Renal cortex interstitium (tissue), 11 donors: ENCODE data around the gene SLC39A9. TPM values are rescaled to one million over a fixed set of nuclear protein-coding genes. Genes with fewer than 3 reads are reported as not detected.
"Not testable (repeated sequence)": the region's sequence is repeated elsewhere in the genome, so short reads cannot be mapped to it uniquely, and the experiment has no call there.

Source experiments
- DNase-seq, 11 donors: peaks; one replicate each; pipeline ENCODE4 v3.0.0-alpha.2; 2013; ENCODE audit warnings: low read depth in 9 of 11, low spot score in 4 of 11; ENCODE audit errors: extremely low read depth in 1 of 11
- polyA plus RNA-seq, 3 donors: library from polyadenylated mRNA; unstranded; fragments of 120-200 nt; gene quantifications; one replicate each; pipeline ENCODE4 v1.2.1, GENCODE V29; 2013; ENCODE audit not compliant: insufficient read length in 3 of 3

Gene SLC39A9
- polyA plus RNA-seq, 3 donors = 77.5 to 84.4 (median 78.2) TPM

- DNase-seq = peak in 2 of 11 donors; percentile 20 to 22
These were observed 35.4 kb upstream of the SLC39A9 start for GRCh38 chr14:69363055-69363454.

GRCh38 chr14:69363964-69364363, 34.5 kb upstream of the SLC39A9 start:
- no peak for DNase-seq

GRCh38 chr14:69364378-69364777, 34.1 kb upstream of the SLC39A9 start:
- no peak for DNase-seq

GRCh38 chr14:69366069-69366468, 32.4 kb upstream of the SLC39A9 start:
- no peak for DNase-seq

- no peak for DNase-seq
These were observed 31.7 kb upstream of the SLC39A9 start for GRCh38 chr14:69366761-69367160.

GRCh38 chr14:69368381-69368780, 30.1 kb upstream of the SLC39A9 start:
- DNase-seq = no peak

DNA sequence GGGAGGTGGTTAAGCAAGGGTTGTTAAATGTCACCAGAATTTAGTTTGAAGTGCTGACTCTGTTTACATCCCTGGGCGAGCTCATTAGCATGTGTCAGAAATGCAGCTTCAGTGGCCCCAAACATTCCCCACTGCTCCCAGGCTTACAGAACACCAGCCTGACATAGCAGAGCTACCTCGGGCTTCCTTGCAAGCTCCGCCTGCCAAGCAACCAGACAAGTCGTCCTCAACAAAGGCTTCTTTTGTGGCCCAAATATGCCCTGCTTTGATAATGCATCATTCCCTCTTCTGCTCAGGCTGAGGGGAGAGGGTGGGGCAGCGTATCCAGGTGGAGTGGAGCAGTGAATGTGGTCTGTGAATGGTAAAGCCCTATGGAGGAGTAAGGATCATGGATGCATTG, 28.4 kb upstream of the SLC39A9 start:
- DNase-seq = no peak

- no peak for DNase-seq
These were observed 26.3 kb upstream of the SLC39A9 start for GRCh38 chr14:69372146-69372545.

DNA sequence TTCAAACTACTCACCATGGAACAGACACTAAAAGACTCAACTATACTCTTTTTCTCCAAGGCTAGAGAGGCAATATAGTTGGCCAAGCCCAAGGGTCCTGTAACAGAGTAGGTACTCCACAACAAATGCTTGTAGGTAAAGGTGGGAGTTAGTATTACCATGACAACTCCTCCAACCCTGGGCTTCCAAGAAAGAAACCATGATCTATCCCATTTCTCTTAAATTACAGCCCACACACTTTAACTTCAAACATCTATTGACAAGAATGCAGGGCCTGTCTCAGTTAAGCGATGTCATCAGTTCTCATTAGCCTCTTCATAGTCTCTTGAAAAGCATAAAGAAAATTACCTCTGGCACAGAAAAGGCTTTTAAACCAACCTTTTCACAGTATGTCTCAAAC, 25.4 kb upstream of the SLC39A9 start:
- DNase-seq = no peak

DNA sequence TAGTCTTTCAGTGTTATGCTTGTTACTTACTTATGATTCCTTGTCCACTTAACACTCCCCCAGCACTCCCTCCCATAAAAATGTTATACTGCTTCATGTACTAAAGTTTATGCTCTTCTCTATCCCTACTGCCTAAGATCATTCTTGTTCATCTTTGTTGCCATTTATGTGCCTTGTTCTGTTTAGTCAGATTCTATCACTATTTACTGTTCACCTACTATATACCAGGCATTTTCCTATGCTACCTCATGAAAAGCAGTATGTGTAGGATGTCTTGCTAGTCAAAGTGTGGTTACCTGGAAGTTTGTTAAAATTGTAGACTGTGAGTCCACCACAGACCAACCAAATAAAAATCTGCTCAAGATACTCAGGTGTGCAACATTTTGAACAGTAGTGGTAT, 24.3 kb upstream of the SLC39A9 start:
- no peak for DNase-seq

GRCh38 chr14:69375182-69375581, 23.3 kb upstream of the SLC39A9 start:
- DNase-seq = no peak

- DNase-seq = no peak
These were observed 22.8 kb upstream of the SLC39A9 start for GRCh38 chr14:69375722-69376121.

GRCh38 chr14:69376439-69376838, 22.1 kb upstream of the SLC39A9 start:
- no peak for DNase-seq

GRCh38 chr14:69378274-69378673, 20.2 kb upstream of the SLC39A9 start:
- no peak for DNase-seq

GRCh38 chr14:69387311-69387710, 11.2 kb upstream of the SLC39A9 start:
- no peak for DNase-seq

- not testable (repeated sequence) for DNase-seq
These were observed 7.1 kb upstream of the SLC39A9 start for GRCh38 chr14:69391400-69391799.

DNA sequence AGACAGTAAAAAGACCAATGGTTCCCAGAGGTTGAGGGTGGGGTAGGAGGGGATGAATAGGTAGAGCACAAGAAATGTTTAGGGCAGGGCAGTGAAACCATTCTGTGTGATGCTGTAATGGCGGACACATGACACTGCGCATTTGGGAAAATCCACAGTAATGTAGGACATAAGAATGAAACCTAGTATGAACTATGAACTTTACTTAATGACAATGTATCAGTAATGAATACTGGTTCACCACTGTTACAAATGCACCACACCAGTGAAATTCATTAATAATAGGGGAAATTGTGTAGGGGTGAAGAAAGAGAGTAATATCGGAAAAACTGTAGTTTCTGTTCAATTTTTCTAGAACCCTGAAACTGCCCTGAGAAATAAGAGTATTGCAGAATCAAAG, 6.0 kb upstream of the SLC39A9 start:
- DNase-seq = no peak

- DNase-seq = no peak
These were observed 2.6 kb upstream of the SLC39A9 start for GRCh38 chr14:69395929-69396328.

DNA sequence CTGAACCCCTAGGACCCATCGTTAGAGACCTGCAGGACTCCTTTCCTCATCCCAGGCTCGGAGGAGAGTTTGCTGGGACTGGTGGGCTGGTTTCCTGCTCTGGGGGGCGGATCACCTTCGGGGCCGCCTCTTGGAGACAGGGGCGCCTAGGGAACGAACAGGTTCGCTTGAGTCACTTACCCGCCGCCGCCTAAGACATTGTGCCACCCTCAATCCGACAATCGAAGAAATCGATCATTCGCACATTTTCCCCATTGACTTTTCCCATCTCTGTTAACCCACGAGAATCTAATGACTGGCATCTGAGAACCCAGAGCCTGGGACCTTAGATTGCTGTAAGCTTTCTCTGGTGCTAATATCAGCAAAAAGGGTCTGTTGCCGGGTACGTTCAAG, 322 bp downstream of the SLC39A9 start:
- no peak for DNase-seq

- no peak for DNase-seq
These were observed 1.3 kb downstream of the SLC39A9 start for GRCh38 chr14:69399750-69400149.

- DNase-seq = no peak
These were observed 1.7 kb downstream of the SLC39A9 start for GRCh38 chr14:69400154-69400553.

DNA sequence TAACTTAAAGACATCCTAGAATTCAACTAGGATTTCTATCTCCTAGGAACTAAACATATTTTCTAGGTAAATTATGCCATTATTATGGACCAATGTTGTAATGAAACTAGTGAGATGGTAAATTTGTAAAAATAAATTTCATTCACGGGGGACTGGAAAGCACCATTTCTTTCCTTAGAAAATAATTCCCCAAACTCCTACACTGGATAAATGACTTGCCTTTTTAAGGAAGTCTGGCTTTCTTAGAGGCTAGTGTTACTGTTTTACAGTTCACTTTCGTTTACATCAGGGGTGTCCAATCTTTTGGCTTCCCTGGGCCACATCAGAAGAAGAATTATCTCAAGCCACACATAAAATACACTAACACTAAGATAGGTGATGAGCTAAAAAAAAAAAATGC, 3.3 kb downstream of the SLC39A9 start:
- no peak for DNase-seq
